Measurements from ENCODE around the gene NUAK1. TPM values are rescaled to one million over a fixed set of nuclear protein-coding genes. Genes with fewer than 3 reads are reported as not detected.

The NUAK1 gene
- total RNA-seq, 2 experiments from 2014 or later, result 0.03 TPM; not detected in 1

DNA sequence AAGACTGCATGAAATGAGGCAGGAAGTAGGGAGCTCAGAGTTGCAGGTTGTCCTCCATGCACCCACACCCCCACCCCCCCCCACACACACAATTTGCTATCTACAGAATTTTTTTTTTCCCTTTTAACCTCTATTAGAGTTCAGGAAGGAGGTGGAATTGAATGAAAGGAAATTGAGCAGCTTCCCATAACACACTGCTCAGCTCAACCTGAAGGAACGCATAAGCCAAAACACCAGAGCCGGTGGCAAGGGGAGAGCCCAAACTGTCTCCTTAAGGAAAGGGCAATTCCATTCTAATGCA lies 74.1 kb downstream of the NUAK1 start:
- no peak for DNase-seq (ENCODE audit: low spot score)
- no peaks in the 10 kb centered on the region for H4K20me1 ChIP-seq (ENCODE audit: insufficient read depth, low read length)
- H2AFZ ChIP-seq (ENCODE audit: low read length), result no peak overlapping the region
- POLR2A ChIA-PET, result interaction anchor here (0.6 kb wide), 1 partner anchor 995 kb away, joined by 3 read pairs; no protein-coding TSS in a partner anchor
- no peaks in the 10 kb centered on the region for H3K9me3 ChIP-seq (ENCODE audit: low read length)
- no peak overlapping the region for H3K4me2 ChIP-seq (ENCODE audit: low read length)
- intact Hi-C loops (cut with micrococcal nuclease; ENCODE audit: unreplicated experiment), result no loop called here
- no peaks in the 10 kb centered on the region for H3K79me2 ChIP-seq (ENCODE audit: insufficient read depth, low read depth, low read length)
- H3K36me3 ChIP-seq (ENCODE audit: insufficient read depth, low read length), result no peaks in the 10 kb centered on the region
- H3K9me2 ChIP-seq (ENCODE audit: insufficient read depth, low read length), result no peaks in the 10 kb centered on the region
- no peak overlapping the region for H3K4me3 ChIP-seq (ENCODE audit: low read depth, low read length, poor library complexity, severe bottlenecking)
- no peaks in the 10 kb centered on the region for H3K4me1 ChIP-seq (ENCODE audit: insufficient read depth, low read length, poor library complexity, severe bottlenecking)
- no peak for TF ChIP-seq EZH2phosphoT487 (IDR thresholded peaks at IDR 0.05; ENCODE audit: borderline replicate concordance, low read depth, low read length)
- TF ChIP-seq, protein P1, sequence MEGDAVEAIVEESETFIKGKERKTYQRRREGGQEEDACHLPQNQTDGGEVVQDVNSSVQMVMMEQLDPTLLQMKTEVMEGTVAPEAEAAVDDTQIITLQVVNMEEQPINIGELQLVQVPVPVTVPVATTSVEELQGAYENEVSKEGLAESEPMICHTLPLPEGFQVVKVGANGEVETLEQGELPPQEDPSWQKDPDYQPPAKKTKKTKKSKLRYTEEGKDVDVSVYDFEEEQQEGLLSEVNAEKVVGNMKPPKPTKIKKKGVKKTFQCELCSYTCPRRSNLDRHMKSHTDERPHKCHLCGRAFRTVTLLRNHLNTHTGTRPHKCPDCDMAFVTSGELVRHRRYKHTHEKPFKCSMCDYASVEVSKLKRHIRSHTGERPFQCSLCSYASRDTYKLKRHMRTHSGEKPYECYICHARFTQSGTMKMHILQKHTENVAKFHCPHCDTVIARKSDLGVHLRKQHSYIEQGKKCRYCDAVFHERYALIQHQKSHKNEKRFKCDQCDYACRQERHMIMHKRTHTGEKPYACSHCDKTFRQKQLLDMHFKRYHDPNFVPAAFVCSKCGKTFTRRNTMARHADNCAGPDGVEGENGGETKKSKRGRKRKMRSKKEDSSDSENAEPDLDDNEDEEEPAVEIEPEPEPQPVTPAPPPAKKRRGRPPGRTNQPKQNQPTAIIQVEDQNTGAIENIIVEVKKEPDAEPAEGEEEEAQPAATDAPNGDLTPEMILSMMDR (conservative IDR thresholded peaks at IDR 0.05; ENCODE audit: low read length), result no peak
- CTCF ChIA-PET (ENCODE audit: unreplicated experiment), result no interaction called here
- H3K27ac ChIP-seq (ENCODE audit: low read depth, low read length, poor library complexity, severe bottlenecking), result no peak overlapping the region
- no TSS peak for BruUV-seq (replicated peaks)

DNA sequence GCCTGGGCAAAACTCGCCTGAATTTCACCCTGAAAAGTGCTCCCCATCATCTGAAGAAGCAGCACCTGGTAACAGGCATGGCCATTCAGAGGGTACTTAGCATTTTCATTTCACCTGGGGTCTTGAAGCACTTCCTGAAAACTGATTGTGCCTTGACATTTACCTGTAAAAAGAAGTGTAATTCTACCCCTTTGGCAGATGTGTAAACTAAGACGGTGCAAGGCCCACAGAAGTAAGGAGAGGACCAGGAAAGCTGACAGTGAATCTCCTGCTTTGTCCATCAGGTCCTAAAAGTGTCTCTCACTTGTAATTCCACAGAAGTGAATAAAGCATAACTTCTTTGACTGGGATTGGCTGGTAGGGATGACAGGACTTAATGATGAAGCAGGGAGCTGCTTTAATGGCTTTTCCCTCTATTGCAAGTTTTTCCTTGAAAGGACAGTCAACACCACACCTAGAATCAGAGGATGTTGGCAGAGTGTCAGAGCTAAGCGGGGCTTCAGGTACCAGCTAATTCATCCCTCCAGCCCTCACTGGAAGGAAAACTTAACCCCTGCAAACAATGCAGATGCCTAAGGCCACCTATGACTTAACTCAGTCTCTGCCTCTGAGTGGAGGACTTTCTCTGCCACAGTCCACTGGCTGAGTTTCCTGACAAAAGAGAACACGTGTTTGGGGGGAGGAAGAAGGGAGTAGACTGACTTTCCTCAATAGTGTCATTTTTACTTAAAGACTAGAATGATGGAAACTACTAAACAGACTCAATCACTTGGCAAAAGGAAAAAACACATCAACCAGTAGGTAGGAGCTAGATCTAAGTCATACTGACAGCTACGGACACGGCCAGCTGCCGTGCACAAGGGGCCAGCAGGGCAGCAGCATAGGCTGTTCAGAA lies 74.7 kb downstream of the NUAK1 start:
- CTCF ChIA-PET (ENCODE audit: unreplicated experiment), result no interaction called here
- no peak for DNase-seq (ENCODE audit: low spot score)
- POLR2A ChIA-PET, result no interaction called here

More for the DNA sequence above, 74.7 kb downstream of the NUAK1 start:
- H2AFZ ChIP-seq (ENCODE audit: low read length), result no peak overlapping the region
- H3K4me1 ChIP-seq (ENCODE audit: insufficient read depth, low read length, poor library complexity, severe bottlenecking), result no peaks in the 10 kb centered on the region
- TF ChIP-seq, protein P1 (conservative IDR thresholded peaks at IDR 0.05; ENCODE audit: low read length), result no peak
- TF ChIP-seq EZH2phosphoT487 (IDR thresholded peaks at IDR 0.05; ENCODE audit: borderline replicate concordance, low read depth, low read length), result no peak
- no TSS peak for BruUV-seq (replicated peaks)
- H3K4me3 ChIP-seq (ENCODE audit: low read depth, low read length, poor library complexity, severe bottlenecking), result no peak overlapping the region
- no peak overlapping the region for H3K4me2 ChIP-seq (ENCODE audit: low read length)
- no peaks in the 10 kb centered on the region for H3K9me3 ChIP-seq (ENCODE audit: low read length)
- no peaks in the 10 kb centered on the region for H3K9me2 ChIP-seq (ENCODE audit: insufficient read depth, low read length)
- no peaks in the 10 kb centered on the region for H3K79me2 ChIP-seq (ENCODE audit: insufficient read depth, low read depth, low read length)
- no peaks in the 10 kb centered on the region for H4K20me1 ChIP-seq (ENCODE audit: insufficient read depth, low read length)
- no peak overlapping the region for H3K27ac ChIP-seq (ENCODE audit: low read depth, low read length, poor library complexity, severe bottlenecking)
- intact Hi-C loops (cut with micrococcal nuclease; ENCODE audit: unreplicated experiment), result no loop called here
- no peaks in the 10 kb centered on the region for H3K36me3 ChIP-seq (ENCODE audit: insufficient read depth, low read length)
